Measurements from ENCODE around the gene SLC7A8. TPM values are rescaled to one million over a fixed set of nuclear protein-coding genes. Genes with fewer than 3 reads are reported as not detected.

SLC7A8 gene
- polyA plus RNA-seq, 1 donor: 94.4 TPM

DNA sequence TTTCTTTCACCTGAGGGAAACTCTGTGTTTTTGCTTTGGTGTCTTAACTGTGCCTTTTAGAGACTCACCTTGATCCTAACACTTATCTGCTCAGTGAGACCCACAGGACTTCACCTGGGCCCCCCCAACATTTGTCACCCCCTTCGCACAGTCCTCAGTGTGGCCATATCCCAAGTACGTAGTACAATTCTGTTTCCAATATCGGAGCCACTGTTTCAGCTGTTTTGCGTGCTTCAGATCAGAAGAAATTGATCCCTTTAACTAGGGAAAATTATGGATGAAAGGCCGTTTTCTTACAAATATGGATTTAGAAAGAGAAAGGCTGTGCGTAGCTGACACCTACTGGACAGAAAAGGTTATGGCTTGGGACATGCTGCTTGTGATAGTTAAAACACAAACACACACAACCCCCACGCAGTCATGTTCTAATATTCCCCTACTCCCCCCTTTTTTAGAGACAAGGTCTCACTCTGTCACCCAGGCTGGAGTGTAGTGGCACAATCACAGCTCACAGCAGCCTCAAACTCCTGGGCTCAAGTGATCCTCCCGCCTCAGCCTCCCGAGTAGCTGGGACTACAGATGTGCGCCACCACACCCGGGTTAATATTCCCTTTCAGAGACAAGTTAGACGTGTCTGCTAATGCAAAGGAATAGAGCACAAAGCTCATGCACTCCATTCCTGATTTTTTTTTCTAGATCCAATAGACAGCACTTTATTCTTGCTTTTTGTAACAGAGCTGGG is 3.6 kb upstream of the SLC7A8 start:
- no peaks in the 10 kb centered on the region for H3K36me3 ChIP-seq (ENCODE audit: control insufficient read depth, insufficient read depth, low read length)
- peaks cover 14% of the 10 kb centered on the region for H3K4me1 ChIP-seq (ENCODE audit: control insufficient read depth, insufficient read depth, low read length)
- peak; percentile 48 to 60 for DNase-seq
- H3K27ac ChIP-seq (ENCODE audit: low read length): no peak overlapping the region
- no peaks in the 10 kb centered on the region for H3K9me3 ChIP-seq (ENCODE audit: control insufficient read depth, low read depth, low read length)
- no peak overlapping the region for H3K4me3 ChIP-seq (ENCODE audit: low read length)
- no peaks in the 10 kb centered on the region for H3K27me3 ChIP-seq (ENCODE audit: control insufficient read depth, insufficient read depth, low read length)
- 48% methylated on average over 5 of the region's 12 CpGs for WGBS (ENCODE audit: insufficient coverage, low lambda C conversion rate)

DNA sequence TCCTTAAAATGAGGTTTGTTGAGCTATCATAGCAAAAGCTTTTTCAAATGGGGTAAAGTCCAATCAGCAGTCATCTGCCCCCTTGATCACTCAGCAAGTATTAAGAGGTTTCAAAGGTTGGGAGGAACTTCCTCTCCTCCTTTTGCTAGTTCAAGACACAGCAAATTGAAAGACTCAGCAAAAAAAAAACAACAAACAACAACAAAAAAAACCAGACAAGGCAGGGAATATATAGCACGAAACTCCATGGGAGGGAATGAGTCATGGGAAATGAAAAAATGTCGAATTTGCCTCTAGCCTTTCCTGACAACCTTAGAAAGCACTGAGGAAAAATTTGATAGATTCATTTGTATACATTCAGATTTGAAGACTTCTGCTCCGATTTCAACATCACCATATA is 1.6 kb upstream of the SLC7A8 start:
- no peak overlapping the region for H3K4me3 ChIP-seq (ENCODE audit: low read length)

DNA sequence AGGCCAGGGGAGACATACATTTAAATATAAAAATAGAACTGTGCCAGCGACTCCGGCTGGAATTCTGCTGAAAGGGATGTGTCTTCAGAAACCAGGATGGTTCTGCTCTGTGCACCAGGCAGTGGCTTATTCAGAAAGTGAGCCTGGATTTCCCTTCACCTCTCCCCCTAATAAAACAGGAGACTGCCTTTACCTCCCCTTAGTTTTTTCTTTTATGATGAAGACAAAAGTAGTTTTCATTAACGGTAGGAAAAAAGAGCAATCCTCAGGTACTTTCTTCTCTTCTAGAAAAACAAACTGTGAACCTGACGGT is 346 bp downstream of the SLC7A8 start:
- peaks cover 17% of the 10 kb centered on the region for H3K4me1 ChIP-seq (ENCODE audit: control insufficient read depth, insufficient read depth, low read length)
- H3K27ac ChIP-seq (ENCODE audit: low read length): peak overlapping the region; percentile 90
- no peaks in the 10 kb centered on the region for H3K36me3 ChIP-seq (ENCODE audit: control insufficient read depth, insufficient read depth, low read length)
- peak overlapping the region; percentile 65 for H3K4me3 ChIP-seq (ENCODE audit: low read length)
- DNase-seq: no peak
- H3K9me3 ChIP-seq (ENCODE audit: control insufficient read depth, low read depth, low read length): no peaks in the 10 kb centered on the region
- WGBS (ENCODE audit: insufficient coverage, low lambda C conversion rate): 8% methylated on average over 2 of the region's 4 CpGs
- H3K27me3 ChIP-seq (ENCODE audit: control insufficient read depth, insufficient read depth, low read length): no peaks in the 10 kb centered on the region

More for the DNA sequence above, 1.6 kb upstream of the SLC7A8 start:
- WGBS (ENCODE audit: insufficient coverage, low lambda C conversion rate): no CpG with 5 or more reads among the region's 3 CpGs
- no peaks in the 10 kb centered on the region for H3K27me3 ChIP-seq (ENCODE audit: control insufficient read depth, insufficient read depth, low read length)
- no peaks in the 10 kb centered on the region for H3K36me3 ChIP-seq (ENCODE audit: control insufficient read depth, insufficient read depth, low read length)
- no peaks in the 10 kb centered on the region for H3K9me3 ChIP-seq (ENCODE audit: control insufficient read depth, low read depth, low read length)
- no peak overlapping the region for H3K27ac ChIP-seq (ENCODE audit: low read length)
- peak; percentile 51 to 79 for DNase-seq
- peaks cover 14% of the 10 kb centered on the region for H3K4me1 ChIP-seq (ENCODE audit: control insufficient read depth, insufficient read depth, low read length)

DNA sequence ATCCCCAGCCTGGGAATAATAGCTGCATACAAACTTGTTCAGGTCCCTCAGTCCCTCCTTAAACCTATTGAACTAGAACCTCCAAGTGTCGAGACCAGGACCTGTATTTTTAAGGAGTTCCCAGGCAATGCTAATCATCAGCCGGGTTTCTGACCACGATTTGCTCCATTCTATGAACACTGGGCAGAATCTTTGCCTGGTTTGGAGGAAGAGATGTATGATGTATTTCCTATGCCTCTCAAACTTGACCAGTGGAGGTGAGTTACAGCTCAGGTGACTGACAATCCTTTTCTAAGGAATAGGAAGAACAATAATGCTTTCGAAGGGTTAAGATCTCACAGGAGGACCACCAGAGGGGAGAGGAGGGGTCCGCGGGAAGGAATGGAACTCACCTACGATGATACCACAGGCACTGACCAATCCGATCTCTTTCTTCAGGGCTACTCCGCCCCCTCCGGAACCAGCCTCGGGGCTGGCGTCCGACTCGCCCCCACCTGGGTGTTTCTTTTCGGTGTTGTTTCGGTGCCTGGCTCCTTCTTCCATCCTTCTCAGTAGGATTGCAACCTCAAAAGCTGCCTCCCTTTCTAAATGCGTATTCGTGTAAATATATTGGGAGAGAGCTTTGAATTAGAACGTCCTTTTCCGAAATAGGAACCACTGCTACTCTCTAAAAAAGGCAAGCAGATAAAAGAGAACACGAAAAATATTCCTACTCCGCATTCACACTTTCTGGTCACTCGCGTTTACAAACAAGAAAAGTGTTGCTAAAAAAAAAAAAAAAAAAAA is 895 bp downstream of the SLC7A8 start:
- Histone ChIP-seq H3K36me3 (ENCODE audit: control insufficient read depth, insufficient read depth, low read length) (no peaks in the 10 kb centered on the region), H3K9me3 (ENCODE audit: control insufficient read depth, low read depth, low read length) (no peaks in the 10 kb centered on the region), H3K4me1 (ENCODE audit: control insufficient read depth, insufficient read depth, low read length) (peaks cover 21% of the 10 kb centered on the region), H3K27ac (ENCODE audit: low read length) (peak overlapping the region; percentile 90), H3K4me3 (ENCODE audit: low read length) (peak overlapping the region; percentile 65), H3K27me3 (ENCODE audit: control insufficient read depth, insufficient read depth, low read length) (no peaks in the 10 kb centered on the region)
- 0% methylated on average over 3 of the region's 24 CpGs for WGBS (ENCODE audit: insufficient coverage, low lambda C conversion rate)
- peak; percentile 56 to 82 for DNase-seq

DNA sequence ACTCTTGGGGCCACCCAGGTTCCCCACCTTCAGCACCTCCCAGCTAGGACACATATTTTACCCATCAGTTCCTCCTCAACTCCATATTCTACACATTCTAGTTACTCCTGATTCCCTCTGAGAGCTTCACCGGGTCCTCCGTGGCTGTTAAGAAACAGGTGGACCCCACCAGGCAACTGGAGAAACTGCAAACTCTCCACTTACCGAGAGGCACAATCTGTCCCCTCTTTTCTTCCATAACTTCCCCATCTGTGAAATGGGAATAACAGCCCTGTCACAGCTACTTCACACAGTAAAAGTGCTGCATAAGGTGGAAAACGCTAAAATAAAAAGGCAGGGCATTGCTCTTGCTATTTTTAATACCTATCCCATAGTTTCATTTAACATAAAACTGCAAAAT is 1.5 kb downstream of the SLC7A8 start:
- no peaks in the 10 kb centered on the region for H3K36me3 ChIP-seq (ENCODE audit: control insufficient read depth, insufficient read depth, low read length)
- H3K4me1 ChIP-seq (ENCODE audit: control insufficient read depth, insufficient read depth, low read length): peaks cover 22% of the 10 kb centered on the region
- H3K27ac ChIP-seq (ENCODE audit: low read length): peak overlapping the region; percentile 90
- H3K4me3 ChIP-seq (ENCODE audit: low read length): peak overlapping the region; percentile 65
- H3K27me3 ChIP-seq (ENCODE audit: control insufficient read depth, insufficient read depth, low read length): no peaks in the 10 kb centered on the region
- no CpG with 5 or more reads among the region's 4 CpGs for WGBS (ENCODE audit: insufficient coverage, low lambda C conversion rate)
- no peaks in the 10 kb centered on the region for H3K9me3 ChIP-seq (ENCODE audit: control insufficient read depth, low read depth, low read length)
- no peak for DNase-seq

DNA sequence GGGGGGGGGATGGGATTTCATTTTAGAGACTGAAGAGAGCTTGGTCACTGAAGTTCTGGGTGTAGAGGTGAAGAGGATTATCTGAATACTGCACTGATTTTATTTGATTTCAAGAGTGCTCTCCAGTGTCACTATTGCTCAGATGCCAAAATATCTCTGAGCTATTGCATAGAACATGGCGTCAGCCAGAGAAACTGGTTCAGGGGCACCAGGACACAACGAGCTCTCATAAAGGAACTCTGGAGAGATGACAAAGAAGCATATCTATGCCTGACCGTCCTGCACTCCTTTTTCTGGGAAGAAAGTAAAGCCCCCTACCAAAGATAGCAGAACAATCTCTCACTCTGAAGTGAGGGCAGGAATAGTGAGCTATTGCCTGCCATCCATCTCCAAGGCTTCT is 2.0 kb downstream of the SLC7A8 start:
- H3K27me3 ChIP-seq (ENCODE audit: control insufficient read depth, insufficient read depth, low read length): no peaks in the 10 kb centered on the region
- DNase-seq: no peak
- no peaks in the 10 kb centered on the region for H3K36me3 ChIP-seq (ENCODE audit: control insufficient read depth, insufficient read depth, low read length)
- peak overlapping the region; percentile 65 for H3K4me3 ChIP-seq (ENCODE audit: low read length)
- peaks cover 22% of the 10 kb centered on the region for H3K4me1 ChIP-seq (ENCODE audit: control insufficient read depth, insufficient read depth, low read length)
- no CpG with 5 or more reads among the region's 3 CpGs for WGBS (ENCODE audit: insufficient coverage, low lambda C conversion rate)
- no peak overlapping the region for H3K27ac ChIP-seq (ENCODE audit: low read length)
- H3K9me3 ChIP-seq (ENCODE audit: control insufficient read depth, low read depth, low read length): no peaks in the 10 kb centered on the region

DNA sequence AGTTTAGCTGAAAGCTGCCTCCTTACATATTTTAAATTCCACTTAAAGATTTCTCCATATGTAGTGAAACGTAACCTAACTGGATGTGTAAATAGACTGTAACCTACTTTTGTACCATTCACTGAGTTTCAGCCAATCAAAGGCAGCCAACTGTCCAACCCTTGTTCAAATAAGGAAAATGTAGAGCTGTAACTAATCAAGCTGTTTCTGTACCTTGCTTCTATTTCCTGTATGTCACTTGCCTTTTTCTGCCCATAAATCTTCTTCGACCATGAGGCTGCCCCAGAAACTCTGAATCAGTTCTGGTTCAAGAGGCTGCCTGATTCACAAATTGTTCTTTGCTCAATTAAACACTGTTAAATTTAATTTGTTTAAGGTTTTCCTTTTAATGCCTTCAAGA is 6.3 kb downstream of the SLC7A8 start:
- no peaks in the 10 kb centered on the region for H3K36me3 ChIP-seq (ENCODE audit: control insufficient read depth, insufficient read depth, low read length)
- DNase-seq: peak in 1 of 2 donors; percentile 78
- H3K9me3 ChIP-seq (ENCODE audit: control insufficient read depth, low read depth, low read length): no peaks in the 10 kb centered on the region
- peaks cover 18% of the 10 kb centered on the region for H3K4me1 ChIP-seq (ENCODE audit: control insufficient read depth, insufficient read depth, low read length)
- peak overlapping the region; percentile 33 for H3K27ac ChIP-seq (ENCODE audit: low read length)
- H3K27me3 ChIP-seq (ENCODE audit: control insufficient read depth, insufficient read depth, low read length): no peaks in the 10 kb centered on the region
- no CpG with 5 or more reads among the region's 2 CpGs for WGBS (ENCODE audit: insufficient coverage, low lambda C conversion rate)
- H3K4me3 ChIP-seq (ENCODE audit: low read length): no peak overlapping the region

DNA sequence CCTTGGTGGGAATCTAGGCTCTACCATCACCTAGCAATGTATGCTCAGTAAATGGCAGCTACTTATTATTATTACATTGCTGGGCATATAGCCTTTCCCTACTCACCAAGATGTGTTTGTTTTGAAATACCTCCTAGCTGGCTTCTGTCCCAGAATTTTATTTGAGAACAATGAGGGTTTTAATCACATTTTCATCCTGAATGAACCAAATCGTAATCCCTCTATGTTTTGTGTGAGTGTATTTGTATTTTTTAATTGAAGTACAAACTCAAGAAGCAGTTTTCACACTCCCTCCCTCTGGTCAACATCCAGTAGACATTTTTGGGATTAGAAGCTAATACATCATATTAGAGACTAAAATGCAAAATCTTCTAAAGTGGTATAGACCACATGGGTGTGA is 7.6 kb downstream of the SLC7A8 start:
- Histone ChIP-seq H3K4me3 (ENCODE audit: low read length) (no peak overlapping the region), H3K9me3 (ENCODE audit: control insufficient read depth, low read depth, low read length) (no peaks in the 10 kb centered on the region), H3K27me3 (ENCODE audit: control insufficient read depth, insufficient read depth, low read length) (no peaks in the 10 kb centered on the region), H3K27ac (ENCODE audit: low read length) (no peak overlapping the region), H3K4me1 (ENCODE audit: control insufficient read depth, insufficient read depth, low read length) (peaks cover 27% of the 10 kb centered on the region), H3K36me3 (ENCODE audit: control insufficient read depth, insufficient read depth, low read length) (no peaks in the 10 kb centered on the region)
- no peak for DNase-seq
- no CpG with 5 or more reads among the region's 1 CpG for WGBS (ENCODE audit: insufficient coverage, low lambda C conversion rate)

DNA sequence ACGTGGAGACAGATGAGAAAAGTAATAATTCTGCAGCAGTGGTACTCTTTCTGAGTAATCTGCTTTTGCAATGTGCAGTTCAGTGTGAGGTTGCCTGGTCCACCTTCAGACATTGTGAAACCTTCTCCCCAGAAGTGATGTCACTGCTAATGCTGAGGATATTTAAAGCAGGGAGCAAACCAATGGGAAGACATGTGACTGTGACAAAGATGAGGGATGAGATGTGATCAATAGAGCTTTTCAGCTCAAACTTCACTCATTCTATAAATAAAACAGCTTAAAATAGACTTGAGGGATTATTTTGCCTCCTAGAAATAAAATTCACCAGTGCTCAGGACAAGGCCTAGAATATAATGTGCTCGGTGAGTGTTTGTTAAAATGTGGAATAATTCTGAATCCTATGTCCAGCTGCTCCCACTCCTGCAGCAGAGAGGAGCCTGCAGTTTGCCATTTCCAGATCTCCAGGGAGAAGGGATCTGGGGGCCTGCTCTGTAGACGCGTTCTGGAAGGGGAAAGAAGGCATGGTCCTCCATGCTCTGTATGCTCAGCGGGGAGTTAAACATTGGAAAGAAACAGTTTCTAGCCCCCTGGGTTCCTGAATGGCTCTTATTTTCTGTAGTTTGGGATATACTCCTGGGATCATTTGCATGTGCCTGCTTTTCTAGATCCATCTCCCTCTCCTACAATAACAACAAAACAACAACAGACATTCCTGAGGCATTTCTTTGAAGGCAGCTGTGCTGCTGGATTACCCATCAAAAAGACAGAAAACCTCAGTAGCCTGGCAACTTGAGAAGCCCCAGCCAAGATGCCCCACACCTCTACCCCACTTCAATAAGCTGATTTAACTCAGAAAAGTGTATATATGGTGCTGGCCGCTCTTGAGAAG is 8.9 kb downstream of the SLC7A8 start:
- DNase-seq: peak; percentile 54 to 70
- no peak overlapping the region for H3K4me3 ChIP-seq (ENCODE audit: low read length)

DNA sequence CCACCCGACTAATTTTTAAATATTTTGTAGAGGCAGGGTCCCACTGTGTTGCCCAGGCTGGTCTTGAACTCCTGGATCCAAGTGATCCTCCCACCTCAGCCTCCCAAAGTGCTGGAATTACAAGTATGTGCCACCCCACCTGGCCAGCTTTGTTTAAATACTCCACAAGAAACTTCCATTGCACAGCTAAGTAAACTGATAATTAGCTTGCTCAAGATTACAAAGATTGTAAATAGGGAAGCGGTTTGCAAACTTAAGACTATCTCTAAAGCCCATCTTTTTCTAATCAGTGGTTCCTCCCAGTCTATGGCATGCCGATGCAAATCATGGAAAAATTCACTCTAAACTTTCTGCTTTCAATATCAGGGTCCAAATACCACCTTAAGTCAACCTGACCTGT is 9.7 kb downstream of the SLC7A8 start:
- no peak for DNase-seq
- H3K4me3 ChIP-seq (ENCODE audit: low read length): no peak overlapping the region
- H3K36me3 ChIP-seq (ENCODE audit: control insufficient read depth, insufficient read depth, low read length): no peaks in the 10 kb centered on the region
- H3K9me3 ChIP-seq (ENCODE audit: control insufficient read depth, low read depth, low read length): no peaks in the 10 kb centered on the region
- WGBS (ENCODE audit: insufficient coverage, low lambda C conversion rate): 40% methylated on average over 1 of the region's 3 CpGs
- peak overlapping the region; percentile 26 for H3K27ac ChIP-seq (ENCODE audit: low read length)
- H3K4me1 ChIP-seq (ENCODE audit: control insufficient read depth, insufficient read depth, low read length): peaks cover 32% of the 10 kb centered on the region
- H3K27me3 ChIP-seq (ENCODE audit: control insufficient read depth, insufficient read depth, low read length): no peaks in the 10 kb centered on the region

More for the DNA sequence above, 8.9 kb downstream of the SLC7A8 start:
- Histone ChIP-seq H3K4me1 (ENCODE audit: control insufficient read depth, insufficient read depth, low read length) (peaks cover 28% of the 10 kb centered on the region), H3K27me3 (ENCODE audit: control insufficient read depth, insufficient read depth, low read length) (no peaks in the 10 kb centered on the region), H3K9me3 (ENCODE audit: control insufficient read depth, low read depth, low read length) (no peaks in the 10 kb centered on the region), H3K36me3 (ENCODE audit: control insufficient read depth, insufficient read depth, low read length) (no peaks in the 10 kb centered on the region), H3K27ac (ENCODE audit: low read length) (peak overlapping the region; percentile 38)
- 0% methylated on average over 1 of the region's 6 CpGs for WGBS (ENCODE audit: insufficient coverage, low lambda C conversion rate)

Data from large intestine (tissue), 3 donors.